Immature natural killer cell (primary cell): ENCODE data around the gene PAAF1. TPM values are rescaled to one million over a fixed set of nuclear protein-coding genes. Genes with fewer than 3 reads are reported as not detected.
A peak's percentile ranks its signal among the peaks of the same experiment; 100 is the strongest.
"Not testable (repeated sequence)": the region's sequence is repeated elsewhere in the genome, so short reads cannot be mapped to it uniquely, and the experiment has no call there.

ENCODE experiments used
- DNase-seq, 3 donors: peaks; one replicate each; pipeline ENCODE4 v3.0.0; 2022; ENCODE audit warnings: mixed read lengths in 1 of 3
- H3K27ac Mint-ChIP-seq, 6 donors: one replicate each; pipeline ENCODE4 v1.8.0; 2020; ENCODE audit warnings: mixed read lengths in 6 of 6, mild to moderate bottlenecking in 5 of 6, inconsistent platforms in 4 of 6, moderate library complexity in 3 of 6
- H3K27me3 Mint-ChIP-seq, 3 donors: one replicate each; pipeline ENCODE4 v1.8.0; 2020 to 2021; ENCODE audit warnings: low read depth in 3 of 3, mild to moderate bottlenecking in 3 of 3, mixed read lengths in 3 of 3, moderate library complexity in 3 of 3, inconsistent platforms in 1 of 3
- H3K36me3 Mint-ChIP-seq, 3 donors: one replicate each; pipeline ENCODE4 v1.8.0; 2020; ENCODE audit warnings: mixed read lengths in 3 of 3, inconsistent platforms in 2 of 3, mild to moderate bottlenecking in 2 of 3
- H3K4me1 Mint-ChIP-seq, 2 donors: one replicate each; pipeline ENCODE4 v1.8.0; 2020; ENCODE audit warnings: inconsistent platforms in 2 of 2, mild to moderate bottlenecking in 2 of 2, mixed read lengths in 2 of 2, moderate library complexity in 1 of 2
- H3K4me3 Mint-ChIP-seq, 5 donors: one replicate each; pipeline ENCODE4 v1.8.0; 2020; ENCODE audit warnings: mild to moderate bottlenecking in 5 of 5, mixed read lengths in 5 of 5, inconsistent platforms in 3 of 5, moderate library complexity in 3 of 5
- H3K9me3 Mint-ChIP-seq, 6 donors: one replicate each; pipeline ENCODE4 v1.8.0; 2020; ENCODE audit warnings: mild to moderate bottlenecking in 6 of 6, mixed read lengths in 6 of 6, inconsistent platforms in 4 of 6, moderate library complexity in 3 of 6
- polyA plus RNA-seq, 3 donors: library from polyadenylated mRNA; unstranded; fragments of 300-500 nt; fragmentation: Illumina TruSeq; gene quantifications; one replicate each; pipeline ENCODE4 v1.2.3, GENCODE V29; 2021

PAAF1 gene
- polyA plus RNA-seq, 3 donors from 2014 or later: 10.7 to 21.5 (median 14.0) TPM

- Mint-ChIP-seq H3K9me3 (no peaks in the 10 kb centered on the region), H3K4me1 (no peaks in the 10 kb centered on the region)
Observed at GRCh38 chr11:73866586-73866996, 10.2 kb upstream of the PAAF1 start.

GRCh38 chr11:73869332-73869949, 7.4 kb upstream of the PAAF1 start:
- Mint-ChIP-seq H3K27me3 (no peaks in the 10 kb centered on the region), H3K9me3 (no peaks in the 10 kb centered on the region), H3K4me1 (peaks cover under 1 to 6% of the 10 kb centered on the region in 2 donors), H3K27ac (no peak overlapping the region), H3K4me3 (no peak overlapping the region), H3K36me3 (peaks cover 8 to 16% (median 11%) of the 10 kb centered on the region in 3 donors)
- DNase-seq: no peak

More at GRCh38 chr11:73866586-73866996, 10.2 kb upstream of the PAAF1 start:
- Mint-ChIP-seq H3K4me3 (no peak overlapping the region), H3K36me3 (peaks cover 11 to 20% (median 14%) of the 10 kb centered on the region in 3 donors), H3K27ac (no peak overlapping the region), H3K27me3 (no peaks in the 10 kb centered on the region)
- DNase-seq: no peak

GRCh38 chr11:73870261-73870660, 6.5 kb upstream of the PAAF1 start:
- Mint-ChIP-seq H3K36me3 (peaks cover 6 to 11% (median 6%) of the 10 kb centered on the region in 3 donors), H3K4me3 (no peak overlapping the region)

GRCh38 chr11:73872749-73873357, 3.9 kb upstream of the PAAF1 start:
- Mint-ChIP-seq H3K9me3 (no peaks in the 10 kb centered on the region), H3K27ac (peak overlapping the region in 1 of 6 donors; percentile 7), H3K27me3 (peaks cover 3 to 7% (median 4%) of the 10 kb centered on the region in 3 donors), H3K4me3 (no peak overlapping the region), H3K36me3 (peaks cover 3 to 10% (median 6%) of the 10 kb centered on the region in 3 donors), H3K4me1 (peaks cover 34 to 41% of the 10 kb centered on the region in 2 donors)
- DNase-seq: no peak

More at GRCh38 chr11:73870261-73870660, 6.5 kb upstream of the PAAF1 start:
- no peak for DNase-seq
- no peaks in the 10 kb centered on the region for H3K9me3 Mint-ChIP-seq
- H3K27me3 Mint-ChIP-seq: no peaks in the 10 kb centered on the region
- peaks cover 8 to 15% of the 10 kb centered on the region in 2 donors for H3K4me1 Mint-ChIP-seq
- H3K27ac Mint-ChIP-seq: no peak overlapping the region

GRCh38 chr11:73875380-73875779, 1.4 kb upstream of the PAAF1 start:
- Mint-ChIP-seq H3K4me1 (peaks cover 34 to 43% of the 10 kb centered on the region in 2 donors), H3K36me3 (peaks cover 3 to 7% (median 4%) of the 10 kb centered on the region in 3 donors), H3K27ac (peak overlapping the region; percentile 89 to 99 (median 99)), H3K4me3 (peak overlapping the region; percentile 95 to 100 (median 97)), H3K9me3 (no peaks in the 10 kb centered on the region), H3K27me3 (peaks cover 3 to 7% (median 4%) of the 10 kb centered on the region in 3 donors)
- DNase-seq: no peak

GRCh38 chr11:73875840-73876239, 959 bp upstream of the PAAF1 start:
- Mint-ChIP-seq H3K9me3 (no peaks in the 10 kb centered on the region), H3K4me3 (peak overlapping the region; percentile 95 to 100 (median 97)), H3K27me3 (peaks cover 3 to 7% (median 4%) of the 10 kb centered on the region in 3 donors), H3K27ac (peak overlapping the region; percentile 89 to 99 (median 99)), H3K4me1 (peaks cover 34 to 43% of the 10 kb centered on the region in 2 donors), H3K36me3 (peaks cover 3 to 7% (median 3%) of the 10 kb centered on the region in 3 donors)
- DNase-seq: no peak

- peaks cover 34 to 37% of the 10 kb centered on the region in 2 donors for H3K4me1 Mint-ChIP-seq
- no peak overlapping the region for H3K27ac Mint-ChIP-seq
- no peaks in the 10 kb centered on the region for H3K9me3 Mint-ChIP-seq
- H3K36me3 Mint-ChIP-seq: peaks cover 1 to 2% (median 2%) of the 10 kb centered on the region in 3 donors
- DNase-seq: no peak
- peaks cover 3 to 7% (median 4%) of the 10 kb centered on the region in 3 donors for H3K27me3 Mint-ChIP-seq
- H3K4me3 Mint-ChIP-seq: peak overlapping the region in 2 of 5 donors; percentile 12 to 38
Observed at GRCh38 chr11:73878771-73879170, 2.0 kb downstream of the PAAF1 start.

GRCh38 chr11:73880449-73880848, 3.6 kb downstream of the PAAF1 start:
- H3K27ac Mint-ChIP-seq, H3K9me3 Mint-ChIP-seq, H3K27me3 Mint-ChIP-seq, H3K4me3 Mint-ChIP-seq, DNase-seq, H3K36me3 Mint-ChIP-seq: not testable (repeated sequence)
- H3K4me1 Mint-ChIP-seq: peaks cover 24 to 27% of the 10 kb centered on the region in 2 donors

GRCh38 chr11:73883856-73884255, 7.1 kb downstream of the PAAF1 start:
- Mint-ChIP-seq H3K27me3 (no peaks in the 10 kb centered on the region), H3K36me3 (peaks cover 4 to 12% (median 10%) of the 10 kb centered on the region in 3 donors), H3K27ac (no peak overlapping the region), H3K4me1 (no peaks in the 10 kb centered on the region), H3K4me3 (no peak overlapping the region), H3K9me3 (no peaks in the 10 kb centered on the region)
- DNase-seq: no peak

GRCh38 chr11:73888244-73888643, 11.4 kb downstream of the PAAF1 start:
- no peaks in the 10 kb centered on the region for H3K4me1 Mint-ChIP-seq
- no peak overlapping the region for H3K4me3 Mint-ChIP-seq
- H3K36me3 Mint-ChIP-seq: peaks cover 10 to 32% (median 16%) of the 10 kb centered on the region in 3 donors
- H3K27me3 Mint-ChIP-seq: no peaks in the 10 kb centered on the region
- no peak for DNase-seq
- H3K27ac Mint-ChIP-seq: no peak overlapping the region
- H3K9me3 Mint-ChIP-seq: no peaks in the 10 kb centered on the region

GRCh38 chr11:73889019-73889418, 12.2 kb downstream of the PAAF1 start:
- Mint-ChIP-seq H3K4me1 (no peaks in the 10 kb centered on the region), H3K36me3 (peaks cover 6 to 30% (median 11%) of the 10 kb centered on the region in 3 donors), H3K4me3 (no peak overlapping the region), H3K27ac (no peak overlapping the region), H3K9me3 (no peaks in the 10 kb centered on the region), H3K27me3 (no peaks in the 10 kb centered on the region)
- no peak for DNase-seq

GRCh38 chr11:73889536-73889935, 12.7 kb downstream of the PAAF1 start:
- Mint-ChIP-seq H3K9me3 (no peaks in the 10 kb centered on the region), H3K4me3 (no peak overlapping the region), H3K36me3 (peaks cover 6 to 30% (median 11%) of the 10 kb centered on the region in 3 donors), H3K4me1 (no peaks in the 10 kb centered on the region), H3K27me3 (no peaks in the 10 kb centered on the region), H3K27ac (no peak overlapping the region)
- DNase-seq: no peak

GRCh38 chr11:73893041-73893440, 16.2 kb downstream of the PAAF1 start:
- Mint-ChIP-seq H3K4me1 (no peaks in the 10 kb centered on the region), H3K36me3 (peaks cover 0 to 24% (median 15%) of the 10 kb centered on the region in 3 donors), H3K27me3 (no peaks in the 10 kb centered on the region), H3K9me3 (no peaks in the 10 kb centered on the region), H3K4me3 (no peak overlapping the region), H3K27ac (no peak overlapping the region)
- DNase-seq: no peak

GRCh38 chr11:73894725-73895335, 18.0 kb downstream of the PAAF1 start:
- Mint-ChIP-seq H3K36me3 (peaks cover 5 to 24% (median 6%) of the 10 kb centered on the region in 3 donors), H3K4me3 (no peak overlapping the region), H3K27ac (no peak overlapping the region), H3K4me1 (no peaks in the 10 kb centered on the region), H3K9me3 (no peaks in the 10 kb centered on the region), H3K27me3 (no peaks in the 10 kb centered on the region)
- no peak for DNase-seq
